Fibroblast of lung (primary cell): ENCODE results near the gene UBTD1. TPM values are rescaled to one million over a fixed set of nuclear protein-coding genes. Genes with fewer than 3 reads are reported as not detected.

Experiments
- DNase-seq, 2 donors: peaks; one replicate each; pipeline versions ENCODE4 v3.0.0 to v3.0.0-alpha.2; 2010; ENCODE audit warnings: low read depth in 2 of 2
- H2AFZ ChIP-seq: 2 replicates; pipeline ENCODE4 v1.5.1; 2012; ENCODE audit warnings: low read length, control low read depth, inconsistent platforms
- H3K27ac ChIP-seq: 2 replicates; pipeline ENCODE4 v1.5.1; 2011; ENCODE audit warnings: low read length, control low read depth; ENCODE audit not compliant: insufficient read depth
- H3K27me3 ChIP-seq: 2 replicates; pipeline ENCODE4 v1.5.1; 2011; ENCODE audit warnings: mild to moderate bottlenecking, low read length; ENCODE audit not compliant: control insufficient read depth, insufficient read depth
- H3K36me3 ChIP-seq: 2 replicates; pipeline ENCODE4 v1.5.1; 2011; ENCODE audit warnings: low read length; ENCODE audit not compliant: control insufficient read depth, insufficient read depth
- H3K4me1 ChIP-seq: 2 replicates; pipeline ENCODE4 v1.5.1; 2011; ENCODE audit warnings: low read length; ENCODE audit not compliant: control insufficient read depth, insufficient read depth; ENCODE audit errors: extremely low read depth
- H3K4me2 ChIP-seq: 2 replicates; pipeline ENCODE4 v1.5.1; 2011; ENCODE audit warnings: low read length, control low read depth; ENCODE audit not compliant: insufficient read depth; ENCODE audit errors: extremely low read depth
- H3K4me3 ChIP-seq, 4 experiments: fragments of 200-600 bp in 1 of 4; sonication (generic) in 1 of 4; replicated peaks in 1 of 4; 2 replicates each; pipeline ENCODE4 v1.5.1; 2011 to 2016; ENCODE audit warnings: low read length in 4 of 4, low read depth in 3 of 4, mild to moderate bottlenecking in 3 of 4, control low read depth in 2 of 4, inconsistent platforms in 1 of 4, mixed read lengths in 1 of 4; ENCODE audit not compliant: insufficient read depth in 1 of 4; ENCODE audit errors: control extremely low read depth in 1 of 4
- H3K79me2 ChIP-seq: 2 replicates; pipeline ENCODE4 v1.5.1; 2012; ENCODE audit warnings: mild to moderate bottlenecking, low read length, inconsistent platforms; ENCODE audit not compliant: control insufficient read depth, insufficient read depth
- H3K9ac ChIP-seq: 2 replicates; pipeline ENCODE4 v1.5.1; 2011; ENCODE audit warnings: mild to moderate bottlenecking, low read length, control low read depth; ENCODE audit not compliant: insufficient read depth
- H3K9me3 ChIP-seq: 2 replicates; pipeline ENCODE4 v1.5.1; 2012; ENCODE audit warnings: low read depth, low read length; ENCODE audit not compliant: control insufficient read depth, insufficient read depth
- H4K20me1 ChIP-seq: 2 replicates; pipeline ENCODE4 v1.5.1; 2011; ENCODE audit warnings: low read length; ENCODE audit not compliant: control insufficient read depth, insufficient read depth; ENCODE audit errors: extremely low read depth
- CTCF ChIP-seq, 2 donors: IDR thresholded peaks in 1 of 2; conservative IDR thresholded peaks in 1 of 2; 1 replicate in 1 of 2; 2 replicates in 1 of 2; pipeline ENCODE4 v1.5.1; 2011 to 2012; ENCODE audit warnings: low read length in 2 of 2, control low read depth in 1 of 2, inconsistent platforms in 1 of 2, low read depth in 1 of 2, mild to moderate bottlenecking in 1 of 2
- EZH2 ChIP-seq: IDR thresholded peaks from 2 replicates; pipeline ENCODE4 v1.5.1; 2012; ENCODE audit warnings: low read length, control low read depth, mild to moderate bottlenecking; ENCODE audit errors: missing control alignments
- polyA plus RNA-seq, 2 donors: library from polyadenylated mRNA; depleted of rRNA in 1 of 2; stranded (reverse) in 1 of 2; unstranded in 1 of 2; fragments of >200 nt; gene quantifications; 2 replicates each; pipeline ENCODE4 v1.2.1, GENCODE V29; 2011 to 2012; ENCODE audit warnings: missing spikeins in 1 of 2
- total RNA-seq: library from RNA; depleted of rRNA; stranded (reverse); fragments of >200 nt; gene quantifications from 2 replicates; pipeline ENCODE4 v1.2.1, GENCODE V29; 2014

The UBTD1 gene
- total and polyA plus RNA-seq, 2 donors (not counting 1 experiment from before 2014, with no cell fraction given) = 10.7 to 22.0 TPM

- Histone ChIP-seq H3K27me3 (no peaks in the 10 kb centered on the region), H3K36me3 (no peaks in the 10 kb centered on the region), H2AFZ (no peak overlapping the region), H3K4me2 (no peak overlapping the region), H4K20me1 (no peaks in the 10 kb centered on the region), H3K9ac (no peak overlapping the region), H3K27ac (no peak overlapping the region), H3K4me1 (peaks cover 3% of the 10 kb centered on the region), H3K4me3 (no peak overlapping the region), H3K79me2 (peaks cover 21% of the 10 kb centered on the region), H3K9me3 (no peaks in the 10 kb centered on the region)
- TF ChIP-seq CTCF (conservative IDR thresholded peaks at IDR 0.05 in 1 of 2, IDR thresholded peaks at IDR 0.05 in 1 of 2; ENCODE audit: low read depth in 1 of 2, low read length in 2 of 2) (no peak), EZH2 (no peak)
- no peak for DNase-seq
Observed at GRCh38 chr10:97505152-97505551, 6.4 kb downstream of the UBTD1 start.

- no peak for TF ChIP-seq EZH2
- no peak for TF ChIP-seq CTCF (conservative IDR thresholded peaks at IDR 0.05 in 1 of 2, IDR thresholded peaks at IDR 0.05 in 1 of 2; ENCODE audit: low read depth in 1 of 2, low read length in 2 of 2)
- Histone ChIP-seq H3K79me2 (peaks cover 13% of the 10 kb centered on the region), H3K9me3 (no peaks in the 10 kb centered on the region), H3K27ac (no peak overlapping the region), H3K4me3 (no peak overlapping the region), H4K20me1 (no peaks in the 10 kb centered on the region), H3K4me1 (no peaks in the 10 kb centered on the region), H3K36me3 (no peaks in the 10 kb centered on the region), H3K9ac (no peak overlapping the region), H2AFZ (no peak overlapping the region), H3K4me2 (no peak overlapping the region), H3K27me3 (no peaks in the 10 kb centered on the region)
- DNase-seq = no peak
Observed at GRCh38 chr10:97506199-97506991, 7.7 kb downstream of the UBTD1 start.

- peaks cover 9% of the 10 kb centered on the region for H3K79me2 ChIP-seq
- TF ChIP-seq CTCF (conservative IDR thresholded peaks at IDR 0.05 in 1 of 2, IDR thresholded peaks at IDR 0.05 in 1 of 2; ENCODE audit: low read depth in 1 of 2, low read length in 2 of 2) (no peak), EZH2 (no peak)
- peak; percentile 36 to 73 for DNase-seq
- no peaks in the 10 kb centered on the region for H3K4me1 ChIP-seq
- no peak overlapping the region for H3K4me2 ChIP-seq
- H2AFZ ChIP-seq = no peak overlapping the region
- H3K9ac ChIP-seq = no peak overlapping the region
- H3K27ac ChIP-seq = no peak overlapping the region
- no peaks in the 10 kb centered on the region for H4K20me1 ChIP-seq
- H3K36me3 ChIP-seq = no peaks in the 10 kb centered on the region
- no peaks in the 10 kb centered on the region for H3K27me3 ChIP-seq
- H3K9me3 ChIP-seq = no peaks in the 10 kb centered on the region
- no peak overlapping the region for H3K4me3 ChIP-seq
Observed at GRCh38 chr10:97508342-97508741, 9.6 kb downstream of the UBTD1 start.
